WTC11 (cell line): ENCODE data around the gene USP50.

ENCODE experiments used
- ATF1 ChIP-seq: sonication (generic); formaldehyde crosslinking; IDR thresholded peaks from 2 replicates; pipeline ENCODE4 v1.8.1; 2023; ENCODE audit warnings: mild to moderate bottlenecking, moderate library complexity, missing genetic modification reagents
- ATF6 ChIP-seq: sonication (generic); formaldehyde crosslinking; IDR thresholded peaks from 2 replicates; pipeline ENCODE4 v1.8.1; 2023; ENCODE audit warnings: mild to moderate bottlenecking, missing genetic modification reagents
- CBFB ChIP-seq: sonication (generic); formaldehyde crosslinking; IDR thresholded peaks from 2 replicates; pipeline ENCODE4 v1.8.1; 2022; ENCODE audit warnings: mild to moderate bottlenecking, low read depth, missing genetic modification reagents
- CTCF ChIP-seq: fragments of 200-600 bp; IDR thresholded peaks from 2 replicates; pipeline ENCODE4 v1.8.0; 2022; ENCODE audit warnings: antibody characterized with exemption
- MLX ChIP-seq: sonication (generic); formaldehyde crosslinking; IDR thresholded peaks from 2 replicates; pipeline ENCODE4 v1.8.1; 2023; ENCODE audit warnings: mild to moderate bottlenecking, missing genetic modification reagents, moderate library complexity
- NFATC4 ChIP-seq: fragments of 250-450 bp; sonication (Bioruptor Pico); IDR thresholded peaks from 2 replicates; pipeline ENCODE4 v1.9.0; 2021; ENCODE audit warnings: mild to moderate bottlenecking
- SMAD4 ChIP-seq: sonication (generic); formaldehyde crosslinking; IDR thresholded peaks from 2 replicates; pipeline ENCODE4 v1.8.0; 2022; ENCODE audit warnings: mild to moderate bottlenecking, missing genetic modification reagents
- TEAD1 ChIP-seq: sonication (generic); formaldehyde crosslinking; IDR thresholded peaks from 2 replicates; pipeline ENCODE4 v1.8.0; 2022; ENCODE audit warnings: mild to moderate bottlenecking, missing genetic modification reagents
- ZNF138 ChIP-seq: sonication (generic); formaldehyde crosslinking; conservative IDR thresholded peaks from 2 replicates; pipeline ENCODE4 v1.8.1; 2022; ENCODE audit warnings: mild to moderate bottlenecking, moderate library complexity, missing genetic modification reagents
- ZNF232 ChIP-seq: sonication (generic); formaldehyde crosslinking; IDR thresholded peaks from 2 replicates; pipeline ENCODE4 v1.8.0; 2022; ENCODE audit warnings: mild to moderate bottlenecking, missing genetic modification reagents
- ZNF512 ChIP-seq: sonication (generic); formaldehyde crosslinking; IDR thresholded peaks from 2 replicates; pipeline ENCODE4 v1.8.1; 2022; ENCODE audit warnings: missing genetic modification reagents, borderline replicate concordance

GRCh38 chr15:50543556-50543955 is 2.9 kb downstream of the USP50 start:
- TF ChIP-seq ZNF512 (CRISPR knock-in tag) (no peak), MLX (CRISPR knock-in tag) (no peak), ZNF138 (CRISPR knock-in tag) (no peak), NFATC4 (no peak), CTCF (no peak), TEAD1 (no peak), SMAD4 (CRISPR knock-in tag) (no peak), CBFB (CRISPR knock-in tag) (no peak), ATF1 (no peak), ATF6 (CRISPR knock-in tag) (no peak), ZNF232 (CRISPR knock-in tag) (no peak)
